HL-60/S4 treated with phorbol 12-myristate 13-acetate at 8.2 ng/mL for 4 days and 3 days (cell line): ENCODE results near the gene TMEM131.

Experiments used
- in situ Hi-C: fragments of 300-500 bp; cut with MboI; formaldehyde crosslinking; loops from 2 replicates; pipeline ENCODE4 v1.15.0; 2022; ENCODE audit warnings: low sequenced_read_pairs

Gene TMEM131

GRCh38 chr2:98020992-98021713, 25.4 kb upstream of the TMEM131 start:
- in situ Hi-C loops: no loop called here

- in situ Hi-C loops: no loop called here
These were observed 24.8 kb upstream of the TMEM131 start for GRCh38 chr2:98020516-98020915.

GRCh38 chr2:98016908-98017670, 21.3 kb upstream of the TMEM131 start:
- in situ Hi-C loops: no loop called here

GRCh38 chr2:98015671-98016070, 19.9 kb upstream of the TMEM131 start:
- in situ Hi-C loops: no loop called here

- in situ Hi-C loops: no loop called here
These were observed 18.6 kb upstream of the TMEM131 start for GRCh38 chr2:98014379-98014778.

GRCh38 chr2:98013407-98014042, 17.8 kb upstream of the TMEM131 start:
- in situ Hi-C loops: no loop called here

- in situ Hi-C loops: no loop called here
These were observed 16.8 kb upstream of the TMEM131 start for GRCh38 chr2:98012561-98012991.

GRCh38 chr2:98009887-98010760, 14.4 kb upstream of the TMEM131 start:
- in situ Hi-C loops: no loop called here

GRCh38 chr2:98008415-98008814, 12.7 kb upstream of the TMEM131 start:
- in situ Hi-C loops: no loop called here

GRCh38 chr2:98006378-98006777, 10.6 kb upstream of the TMEM131 start:
- in situ Hi-C loops: no loop called here

GRCh38 chr2:98004613-98005012, 8.9 kb upstream of the TMEM131 start:
- in situ Hi-C loops: no loop called here

- in situ Hi-C loops: no loop called here
These were observed 8.3 kb upstream of the TMEM131 start for GRCh38 chr2:98004047-98004446.

GRCh38 chr2:97999536-97999935, 3.8 kb upstream of the TMEM131 start:
- in situ Hi-C loops: no loop called here

- in situ Hi-C loops: no loop called here
These were observed 2.8 kb upstream of the TMEM131 start for GRCh38 chr2:97998431-97999005.

- in situ Hi-C loops: no loop called here
These were observed 2.1 kb upstream of the TMEM131 start for GRCh38 chr2:97997784-97998392.

- in situ Hi-C loops: no loop called here
These were observed 931 bp upstream of the TMEM131 start for GRCh38 chr2:97996679-97997078.

GRCh38 chr2:97995026-97995733, 568 bp downstream of the TMEM131 start:
- in situ Hi-C loops: no loop called here

- in situ Hi-C loops: no loop called here
These were observed 1.3 kb downstream of the TMEM131 start for GRCh38 chr2:97994476-97994875.

GRCh38 chr2:97993926-97994325, 1.8 kb downstream of the TMEM131 start:
- in situ Hi-C loops: no loop called here
